GM21619 (cell line): ENCODE results near the gene MYH13.

Experiments used
- ATAC-seq: cut with Tn5 transposase; IDR thresholded peaks from one replicate; pipeline ENCODE4 v1.9.1; 2021; ENCODE audit not compliant: unreplicated experiment

Gene MYH13

DNA sequence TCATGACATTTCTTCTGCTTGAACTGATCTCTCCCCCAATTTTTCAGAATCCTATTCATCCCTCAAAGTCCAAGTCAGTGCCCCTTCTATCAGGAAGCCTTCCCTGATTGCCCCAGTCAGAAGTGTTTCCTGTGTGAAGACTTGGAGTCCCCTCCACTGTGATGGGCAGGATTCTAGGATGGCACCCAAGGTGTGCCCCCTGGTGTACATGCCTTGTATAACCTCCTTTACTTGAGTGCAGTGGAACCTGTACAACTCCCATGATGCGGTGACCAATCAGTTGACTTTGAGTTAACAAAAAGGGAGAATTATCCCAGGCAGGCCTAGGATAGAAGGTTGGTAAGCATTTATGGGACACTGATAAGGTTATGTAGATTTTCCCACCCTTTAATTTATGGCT is 23.4 kb downstream of the MYH13 start:
- no peak for ATAC-seq

DNA sequence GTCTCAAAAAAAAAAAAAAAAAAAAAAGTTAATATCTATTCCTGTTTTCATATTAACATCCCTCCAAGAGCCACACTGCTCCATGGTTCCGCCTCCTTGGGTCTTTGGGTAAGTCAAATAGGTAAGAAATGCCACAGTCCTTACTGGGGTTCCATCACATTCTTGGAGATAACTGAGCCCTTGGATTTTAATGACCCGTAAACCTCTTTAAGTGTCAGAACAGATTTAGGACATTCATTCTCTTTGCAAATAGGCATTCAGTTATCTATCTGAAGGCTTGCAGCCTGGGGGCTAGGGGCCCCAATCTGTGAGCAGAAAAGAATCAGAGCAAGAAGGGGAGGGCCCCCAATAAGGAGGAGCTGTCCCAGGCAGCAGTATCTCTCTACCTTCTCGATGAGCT is 28.0 kb downstream of the MYH13 start:
- no peak for ATAC-seq

DNA sequence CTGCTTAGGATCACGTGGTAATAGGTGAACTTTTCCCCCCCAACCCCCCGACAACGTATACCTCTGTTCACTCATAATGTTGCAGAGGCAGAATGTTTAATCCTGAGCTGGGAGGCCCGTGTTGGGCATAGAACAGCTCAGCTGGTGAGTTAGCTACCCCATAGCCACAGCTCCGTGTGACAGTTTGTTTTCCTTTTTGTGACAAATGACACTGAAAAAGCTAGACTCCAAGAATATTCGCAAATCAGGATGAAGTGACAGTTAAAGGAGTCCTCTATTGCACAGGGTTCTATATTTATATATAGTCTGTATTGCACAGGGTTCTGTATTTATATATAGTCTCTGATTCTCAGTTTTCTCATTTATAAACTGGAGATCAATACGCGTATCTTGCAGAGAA is 33.8 kb downstream of the MYH13 start:
- no peak for ATAC-seq

DNA sequence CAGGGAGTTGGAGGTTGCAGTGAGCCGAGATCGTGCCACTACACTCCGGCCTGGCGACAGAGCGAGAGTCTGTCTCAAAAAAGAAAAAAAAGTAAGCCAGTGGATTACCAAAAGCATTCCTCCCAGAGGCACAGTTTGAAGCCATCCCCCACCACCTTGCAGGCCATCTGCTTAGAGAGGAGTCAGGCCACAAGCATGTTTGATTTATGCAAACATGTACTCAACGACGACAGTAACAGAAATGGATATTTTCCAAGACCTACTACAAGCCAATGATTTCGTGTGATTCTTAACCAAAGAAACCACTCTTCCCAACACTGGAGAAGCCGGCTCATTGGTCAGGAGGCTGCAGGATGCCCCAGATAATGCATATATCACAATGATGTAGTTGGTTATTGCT is 34.8 kb downstream of the MYH13 start:
- no peak for ATAC-seq

DNA sequence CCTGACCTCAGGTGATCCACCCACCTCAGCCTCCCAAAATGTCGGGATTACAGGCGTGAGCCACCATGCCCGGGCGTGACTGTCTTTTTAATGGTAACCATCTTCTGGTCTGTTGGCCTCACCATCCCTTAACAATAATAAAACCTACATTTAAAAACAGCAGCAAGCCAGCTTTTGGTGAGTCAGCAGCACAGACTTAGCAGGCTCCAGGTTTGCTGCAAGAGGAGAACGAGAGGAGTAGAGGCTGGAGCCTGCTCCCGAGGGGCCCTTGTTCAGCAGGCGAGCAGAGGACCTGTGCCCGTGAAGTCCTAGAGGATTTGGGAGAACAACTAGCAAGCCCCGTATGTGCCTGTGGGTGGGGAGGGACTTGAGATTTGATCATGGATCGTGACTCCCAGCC is 35.7 kb downstream of the MYH13 start:
- no peak for ATAC-seq

DNA sequence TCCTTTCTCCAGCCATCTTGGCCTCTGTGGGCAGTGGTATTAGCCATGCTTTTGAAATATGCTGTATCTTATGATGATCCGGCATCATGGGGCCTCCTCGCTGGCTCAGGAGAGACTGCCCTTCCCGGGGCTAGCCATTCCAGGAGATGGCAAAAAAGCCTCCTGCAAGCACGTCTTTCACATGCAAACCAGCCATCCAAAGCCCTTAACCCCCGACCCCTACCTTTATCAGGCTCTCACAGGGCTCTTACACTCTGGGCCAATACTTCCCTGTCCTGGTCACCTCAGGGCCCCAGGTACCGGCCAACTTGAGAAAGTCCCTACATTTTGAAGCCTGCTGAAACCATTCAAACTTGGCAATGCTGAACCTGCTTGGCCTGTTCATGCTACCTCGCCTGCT is 36.4 kb downstream of the MYH13 start:
- ATAC-seq, result no peak

GRCh38 chr17:10332515-10332914 is 40.3 kb downstream of the MYH13 start:
- ATAC-seq, result no peak

GRCh38 chr17:10328971-10329923 is 43.6 kb downstream of the MYH13 start:
- ATAC-seq, result no peak

DNA sequence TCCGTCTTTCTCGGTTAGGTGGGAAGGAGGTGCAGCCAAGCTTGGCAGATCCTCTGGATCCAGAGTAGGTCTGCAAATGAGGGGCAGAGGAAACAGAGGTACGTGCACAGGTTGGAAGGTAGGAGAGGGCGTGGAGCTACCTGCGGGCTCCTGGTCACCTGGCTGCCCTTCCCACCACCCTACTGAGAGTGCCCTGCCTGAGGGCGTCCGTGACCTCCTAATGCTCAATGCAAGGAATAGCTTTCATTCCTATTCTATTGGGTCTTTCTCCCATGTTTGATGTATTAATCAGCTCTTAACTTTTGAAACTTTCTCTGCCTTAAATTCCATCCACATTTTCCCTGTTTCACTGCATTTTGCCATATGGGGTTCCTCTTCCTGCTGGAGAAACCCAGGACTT is 44.6 kb downstream of the MYH13 start:
- no peak for ATAC-seq

- ATAC-seq, result no peak
These were observed 45.2 kb downstream of the MYH13 start for GRCh38 chr17:10327640-10328039.

- ATAC-seq, result no peak
These were observed 47.6 kb downstream of the MYH13 start for GRCh38 chr17:10325031-10325695.

DNA sequence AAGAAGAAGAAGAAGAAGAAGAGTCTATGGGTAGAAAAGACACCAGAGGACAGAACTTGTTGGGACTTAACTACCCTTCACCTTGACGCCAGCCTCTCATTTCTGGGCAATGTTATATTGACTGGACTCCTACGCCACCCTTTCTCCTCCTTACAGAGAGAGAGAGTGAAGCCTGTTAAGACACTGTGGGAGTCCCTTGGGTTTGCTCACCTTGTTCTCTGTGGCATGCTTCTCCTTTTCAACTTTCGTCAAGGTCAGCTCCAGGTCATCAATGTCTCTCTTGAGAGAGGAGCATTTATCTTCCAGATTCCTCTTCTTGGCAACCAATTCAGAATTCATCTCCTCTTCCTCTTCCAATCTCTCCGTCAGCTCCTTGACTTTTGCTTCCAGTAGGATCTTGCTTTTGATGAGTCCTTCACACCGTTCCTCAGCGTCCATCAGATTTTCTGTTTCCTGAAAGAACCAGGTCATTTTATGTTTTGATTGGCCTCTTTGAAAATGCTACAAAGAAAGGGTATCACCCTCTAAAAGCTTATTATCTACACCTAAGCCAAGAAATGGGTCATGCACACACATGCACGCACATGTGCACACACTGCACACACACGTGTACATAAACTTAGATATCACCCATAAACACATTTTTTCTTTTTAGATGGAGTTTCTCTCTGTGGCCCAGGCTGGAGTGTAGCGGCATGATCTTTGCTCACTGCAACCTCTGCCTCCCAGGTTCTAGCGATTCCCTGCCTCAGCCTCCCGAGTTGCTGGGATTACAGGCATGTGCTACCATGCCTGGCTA is 48.8 kb downstream of the MYH13 start:
- ATAC-seq, result no peak

GRCh38 chr17:10318535-10318934 is 54.3 kb downstream of the MYH13 start:
- no peak for ATAC-seq

GRCh38 chr17:10317543-10317834 is 55.3 kb downstream of the MYH13 start:
- ATAC-seq, result no peak

GRCh38 chr17:10316801-10317542 is 55.8 kb downstream of the MYH13 start:
- ATAC-seq, result peak; percentile 75

DNA sequence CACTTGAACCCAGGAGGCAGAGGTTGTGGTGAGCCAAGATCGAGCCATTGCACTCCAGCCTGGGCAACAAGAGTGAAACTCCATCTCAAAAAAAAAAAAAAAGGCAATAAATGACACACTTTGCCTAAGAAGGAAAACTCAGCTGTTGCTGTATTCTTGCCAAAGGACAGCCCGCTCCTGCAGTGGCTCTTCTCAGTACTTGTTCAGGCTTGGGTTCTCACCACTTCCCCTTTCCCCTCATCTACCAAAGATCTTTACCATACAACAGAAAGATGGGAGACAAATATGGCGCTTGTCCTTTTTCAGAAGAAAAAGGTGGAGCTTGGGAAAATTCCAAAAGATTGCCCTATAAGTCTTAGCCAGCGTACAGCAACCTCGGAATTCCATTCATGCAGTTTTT is 58.5 kb downstream of the MYH13 start:
- ATAC-seq, result no peak

GRCh38 chr17:10313037-10313672 is 59.7 kb downstream of the MYH13 start:
- no peak for ATAC-seq

DNA sequence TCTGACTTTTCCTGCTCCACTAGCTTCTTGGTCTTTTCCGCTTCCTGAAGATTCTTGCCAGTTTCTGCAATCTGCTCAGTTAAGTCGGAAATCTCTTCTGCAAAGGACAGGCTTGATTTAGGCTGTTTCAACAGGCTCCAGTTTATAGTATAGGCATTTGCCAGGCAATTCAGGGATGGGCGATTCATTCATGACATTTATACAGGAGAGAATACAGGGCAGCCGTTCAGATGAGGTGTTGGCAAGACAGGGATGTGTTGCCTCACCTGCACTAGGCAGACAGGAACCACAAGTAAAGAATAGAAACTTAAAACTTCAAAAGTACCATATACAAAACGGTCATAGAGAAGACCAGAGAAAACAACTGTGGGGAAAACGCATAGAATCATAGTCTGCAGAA is 61.7 kb downstream of the MYH13 start:
- no peak for ATAC-seq

- ATAC-seq, result no peak
These were observed 63.5 kb downstream of the MYH13 start for GRCh38 chr17:10309003-10309974.
